ENCODE measurements around the gene PRR11.

The PRR11 gene

GRCh38 chr17:59234631-59235030 lies 79.1 kb downstream of the PRR11 start:
- H3K4me1 ChIP-seq: no peaks in the 10 kb centered on the region
- H3K9me3 ChIP-seq: no peaks in the 10 kb centered on the region
- H3K9ac ChIP-seq: no peak overlapping the region
- H3K27ac ChIP-seq: no peak overlapping the region
- no peaks in the 10 kb centered on the region for H3K36me3 ChIP-seq
- no peak overlapping the region for H3K4me2 ChIP-seq
- H3K4me3 ChIP-seq: no peak overlapping the region
- TF ChIP-seq Cebpa-rat (IDR thresholded peaks at IDR 0.05): no peak
- H3K27me3 ChIP-seq: no peaks in the 10 kb centered on the region
- no peaks in the 10 kb centered on the region for H4K20me1 ChIP-seq

GRCh38 chr17:59238906-59239305 lies 83.4 kb downstream of the PRR11 start:
- Histone ChIP-seq H3K9ac (no peak overlapping the region), H3K27ac (no peak overlapping the region), H3K9me3 (no peaks in the 10 kb centered on the region), H3K4me1 (no peaks in the 10 kb centered on the region), H3K4me2 (no peak overlapping the region), H3K4me3 (no peak overlapping the region), H3K36me3 (no peaks in the 10 kb centered on the region), H4K20me1 (no peaks in the 10 kb centered on the region), H3K27me3 (no peaks in the 10 kb centered on the region)
- no peak for TF ChIP-seq Cebpa-rat (IDR thresholded peaks at IDR 0.05)

GRCh38 chr17:59244081-59244480 lies 88.5 kb downstream of the PRR11 start:
- no peak overlapping the region for H3K27ac ChIP-seq
- H3K36me3 ChIP-seq: no peaks in the 10 kb centered on the region
- H3K27me3 ChIP-seq: no peaks in the 10 kb centered on the region
- H3K9ac ChIP-seq: no peak overlapping the region
- no peak overlapping the region for H3K4me3 ChIP-seq
- no peak overlapping the region for H3K4me2 ChIP-seq
- no peak for TF ChIP-seq Cebpa-rat (IDR thresholded peaks at IDR 0.05)
- no peaks in the 10 kb centered on the region for H3K9me3 ChIP-seq
- H4K20me1 ChIP-seq: no peaks in the 10 kb centered on the region
- H3K4me1 ChIP-seq: no peaks in the 10 kb centered on the region

Data from BLaER1 (cell line).